Activated CD4-positive, alpha-beta T cell treated with anti-CD3 and anti-CD28 coated beads, Interleukin-2, amount 10 ng/mL, durations not matched to agents 24 days and 14 days (primary cell): ENCODE data around the gene FHL2. TPM values are rescaled to one million over a fixed set of nuclear protein-coding genes. Genes with fewer than 3 reads are reported as not detected.
"Not testable (repeated sequence)": the region's sequence is repeated elsewhere in the genome, so short reads cannot be mapped to it uniquely, and the experiment has no call there.

ENCODE experiments used
- DNase-seq: peaks from one replicate; pipeline ENCODE4 v3.0.0; 2022
- H3K27ac Mint-ChIP-seq: one replicate; pipeline ENCODE4 v1.8.0; 2022; ENCODE audit warnings: mild to moderate bottlenecking, mixed read lengths
- H3K27me3 Mint-ChIP-seq: one replicate; pipeline ENCODE4 v1.8.0; 2022; ENCODE audit warnings: mixed read lengths
- H3K36me3 Mint-ChIP-seq: one replicate; pipeline ENCODE4 v1.8.0; 2022; ENCODE audit warnings: low read depth, mild to moderate bottlenecking, mixed read lengths
- H3K4me1 Mint-ChIP-seq: one replicate; pipeline ENCODE4 v1.8.0; 2021; ENCODE audit warnings: mixed read lengths
- H3K4me3 Mint-ChIP-seq: one replicate; pipeline ENCODE4 v1.8.0; 2022; ENCODE audit warnings: mild to moderate bottlenecking, moderate library complexity, mixed read lengths
- H3K9me3 Mint-ChIP-seq: one replicate; pipeline ENCODE4 v1.8.0; 2021; ENCODE audit warnings: mixed read lengths
- intact Hi-C: fragments of 100-400 bp; cut with micrococcal nuclease; formaldehyde crosslinking; loops from one replicate; pipeline ENCODE4 v1.15.1; 2023
- total RNA-seq: library from RNA; stranded (reverse); gene quantifications from 2 replicates; pipeline ENCODE4 v1.2.3, GENCODE V29; 2022

The FHL2 gene
- total RNA-seq, 1 donor from 2014 or later, result 3.8 TPM

DNA sequence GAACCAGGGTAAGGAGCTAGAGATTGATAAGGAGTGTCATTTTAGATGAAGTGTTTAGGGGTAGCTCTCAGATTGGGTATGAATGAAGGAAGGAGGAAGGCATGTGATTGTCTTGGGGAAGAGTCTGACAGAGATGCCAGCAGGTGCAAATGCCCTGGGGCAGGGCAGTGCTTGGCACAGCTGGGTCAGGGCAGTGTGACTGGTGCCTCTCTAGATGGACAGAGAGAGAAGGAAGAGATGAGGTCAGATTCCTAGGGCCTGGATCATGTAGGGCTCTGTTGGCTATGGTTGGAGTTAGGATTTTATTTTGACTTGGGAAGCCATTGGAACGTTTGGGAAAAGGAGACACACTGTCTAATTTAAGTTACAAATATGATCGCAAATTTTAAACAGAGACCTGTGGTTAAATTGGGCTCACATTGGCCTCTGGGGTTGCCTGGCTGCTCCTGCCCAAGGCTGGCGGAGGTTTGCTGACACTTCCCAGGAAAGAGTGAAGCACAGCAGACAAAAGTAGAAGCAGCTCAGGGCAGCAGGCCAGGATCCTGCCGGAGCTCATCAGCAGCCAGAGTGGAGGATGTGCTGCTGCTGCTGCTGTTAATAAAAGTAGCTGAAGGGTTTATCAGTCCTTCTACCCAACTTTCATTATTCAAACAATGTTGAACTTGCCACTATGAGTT, 32.7 kb upstream of the FHL2 start:
- intact Hi-C loops, result no loop called here
- H3K4me1 Mint-ChIP-seq, result peaks cover 10% of the 10 kb centered on the region
- no peak for DNase-seq
- no peak overlapping the region for H3K27ac Mint-ChIP-seq
- no peak overlapping the region for H3K4me3 Mint-ChIP-seq
- H3K27me3 Mint-ChIP-seq, result peaks cover 13% of the 10 kb centered on the region
- no peaks in the 10 kb centered on the region for H3K36me3 Mint-ChIP-seq
- no peaks in the 10 kb centered on the region for H3K9me3 Mint-ChIP-seq

DNA sequence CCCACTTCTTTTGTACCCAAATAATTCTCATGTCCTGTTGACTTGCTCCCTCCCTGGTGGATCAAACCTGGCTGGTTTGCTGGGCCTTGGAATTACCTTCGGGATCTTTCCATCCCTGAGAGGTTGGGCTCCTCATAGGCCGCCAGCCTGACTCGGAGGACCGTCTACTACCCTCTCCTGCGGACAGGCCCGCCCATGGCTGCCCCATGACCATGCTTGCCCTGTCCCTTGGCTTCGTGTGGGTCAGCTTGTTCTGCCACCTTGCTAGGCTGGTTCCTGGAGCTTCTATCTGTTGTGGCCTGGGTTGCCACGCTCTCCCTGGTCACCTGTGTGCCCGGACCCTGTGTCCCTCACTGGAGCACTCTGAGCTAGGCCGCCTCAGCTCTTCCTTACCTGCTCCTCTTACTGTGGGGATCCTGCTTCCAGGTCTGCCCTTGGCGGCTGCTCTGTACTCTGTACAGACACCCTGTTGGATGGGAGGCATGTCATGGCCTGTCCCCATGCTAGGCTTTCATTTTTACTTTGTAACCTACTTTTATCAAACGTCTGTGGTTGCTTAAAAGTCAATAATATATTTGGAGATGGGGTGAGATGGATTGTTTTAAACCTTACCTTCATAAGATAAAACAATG, 29.7 kb upstream of the FHL2 start:
- DNase-seq, result no peak
- Mint-ChIP-seq H3K9me3 (no peaks in the 10 kb centered on the region), H3K36me3 (no peaks in the 10 kb centered on the region), H3K4me3 (no peak overlapping the region), H3K27me3 (peaks cover 22% of the 10 kb centered on the region), H3K27ac (no peak overlapping the region), H3K4me1 (peaks cover 15% of the 10 kb centered on the region)
- intact Hi-C loops, result no loop called here

DNA sequence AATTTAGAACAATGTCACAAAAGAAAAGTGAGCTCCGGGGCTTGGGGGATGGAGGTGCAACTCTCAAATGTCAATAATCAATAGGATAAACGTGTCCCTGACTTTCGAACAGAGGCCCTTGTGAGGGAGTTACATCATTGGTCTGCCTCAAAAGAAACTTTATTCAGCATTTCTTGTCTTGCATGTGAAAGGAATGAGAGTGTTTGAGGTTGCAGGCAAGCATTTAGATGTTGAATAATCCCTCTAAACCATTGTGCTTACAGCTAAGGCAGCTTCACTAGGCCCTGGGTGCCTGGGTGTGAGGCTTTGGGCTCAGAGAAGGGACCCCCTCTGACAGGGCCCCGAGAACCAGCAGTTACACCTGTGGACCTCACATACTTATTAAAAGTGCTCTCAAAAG, 28.6 kb upstream of the FHL2 start:
- no peaks in the 10 kb centered on the region for H3K36me3 Mint-ChIP-seq
- H3K27me3 Mint-ChIP-seq, result peaks cover 24% of the 10 kb centered on the region
- H3K9me3 Mint-ChIP-seq, result no peaks in the 10 kb centered on the region
- peaks cover 15% of the 10 kb centered on the region for H3K4me1 Mint-ChIP-seq
- DNase-seq, result no peak
- no peak overlapping the region for H3K4me3 Mint-ChIP-seq
- intact Hi-C loops, result no loop called here
- H3K27ac Mint-ChIP-seq, result no peak overlapping the region

DNA sequence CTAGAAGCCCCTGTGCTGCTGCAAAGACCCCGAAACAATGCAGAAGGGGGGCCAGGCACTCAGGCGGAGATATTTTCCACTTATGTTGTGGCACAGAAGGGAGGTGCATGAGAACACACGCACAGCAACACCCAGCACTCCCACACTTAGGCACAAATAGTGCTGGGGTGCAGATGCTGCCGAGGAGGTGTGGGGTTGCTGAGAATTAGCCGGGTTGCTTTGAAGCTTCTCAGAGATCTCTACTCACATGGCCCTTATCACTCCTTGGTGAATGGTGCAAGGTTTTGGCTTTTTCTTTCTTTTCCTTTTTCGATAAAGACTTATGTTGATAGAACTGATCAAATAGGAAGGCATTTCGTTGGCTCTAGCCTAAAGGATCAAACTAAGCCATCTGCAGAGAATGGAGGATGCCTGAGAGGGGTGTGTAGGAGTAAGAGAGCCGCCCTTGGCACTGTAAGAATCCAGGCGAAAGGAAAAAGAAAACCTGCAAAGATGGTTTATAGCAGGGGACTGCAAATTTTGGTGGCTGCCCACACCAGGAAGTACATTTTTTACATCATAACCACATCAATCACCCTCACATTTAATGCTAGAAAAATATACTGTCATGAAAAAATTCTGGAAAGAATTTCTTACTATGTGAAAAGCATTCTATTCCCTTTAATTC, 27.9 kb upstream of the FHL2 start:
- H3K36me3 Mint-ChIP-seq, result no peaks in the 10 kb centered on the region
- peaks cover 28% of the 10 kb centered on the region for H3K27me3 Mint-ChIP-seq
- H3K4me3 Mint-ChIP-seq, result no peak overlapping the region
- no peak overlapping the region for H3K27ac Mint-ChIP-seq
- H3K9me3 Mint-ChIP-seq, result no peaks in the 10 kb centered on the region
- no peak for DNase-seq
- peaks cover 15% of the 10 kb centered on the region for H3K4me1 Mint-ChIP-seq
- intact Hi-C loops, result no loop called here

DNA sequence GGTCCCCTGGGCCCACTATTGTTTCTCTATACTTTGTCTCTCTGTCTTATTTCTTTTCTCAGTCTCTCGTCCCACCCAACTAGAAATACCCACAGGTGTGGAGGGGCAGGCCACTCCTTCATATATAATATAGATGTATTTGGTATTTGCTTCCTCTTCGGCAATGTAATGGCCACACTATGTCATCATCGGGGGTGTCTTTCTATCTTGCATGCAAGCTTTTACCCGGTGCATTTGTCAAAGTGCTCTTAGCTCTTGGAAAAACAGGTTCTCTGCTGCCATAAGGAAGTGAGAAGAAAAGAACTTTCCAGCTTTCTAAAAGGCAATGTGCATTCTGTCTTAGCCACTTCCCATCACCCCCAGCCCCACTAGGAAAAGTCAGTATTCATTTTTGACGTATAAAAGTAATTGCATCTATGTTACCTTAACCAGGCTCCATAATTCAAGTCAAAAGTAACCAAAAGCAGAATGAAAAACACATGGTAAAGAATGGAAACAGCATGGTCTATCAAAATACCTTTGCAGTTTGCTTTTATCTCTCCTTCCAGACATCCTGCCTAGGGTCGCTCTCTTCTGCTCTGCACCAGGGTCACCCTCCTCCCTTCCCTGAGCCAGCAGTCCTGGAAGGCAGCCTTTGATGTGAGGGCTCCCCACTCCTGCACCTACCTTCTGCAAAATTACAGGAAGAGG, 27.2 kb upstream of the FHL2 start:
- no peak for DNase-seq
- no peak overlapping the region for H3K4me3 Mint-ChIP-seq

DNA sequence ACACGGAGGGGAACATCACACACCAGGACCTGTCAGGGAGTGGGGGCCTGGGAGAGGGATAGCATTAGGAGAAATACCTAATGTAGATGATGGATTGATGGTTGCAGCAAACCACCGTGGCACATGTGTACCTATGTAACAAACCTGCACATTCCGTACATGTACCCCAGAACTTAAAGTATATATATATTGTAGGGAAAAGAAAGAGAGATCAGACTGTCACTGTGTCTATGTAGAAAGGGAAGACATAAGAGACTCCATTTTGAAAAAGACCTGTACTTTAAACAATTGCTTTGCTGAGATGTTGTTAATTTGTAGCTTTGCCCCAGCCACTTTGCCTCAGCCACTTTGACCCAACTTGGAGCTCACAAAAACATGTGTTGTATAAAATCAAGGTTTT, 26.0 kb upstream of the FHL2 start:
- Mint-ChIP-seq H3K27me3 (peaks cover 30% of the 10 kb centered on the region), H3K4me1 (peaks cover 15% of the 10 kb centered on the region)
- H3K36me3 Mint-ChIP-seq, DNase-seq, H3K4me3 Mint-ChIP-seq, H3K9me3 Mint-ChIP-seq, H3K27ac Mint-ChIP-seq, intact Hi-C loops: not testable (repeated sequence)

More for the DNA sequence above, 27.2 kb upstream of the FHL2 start:
- H3K4me1 Mint-ChIP-seq, result peaks cover 15% of the 10 kb centered on the region
- no peak overlapping the region for H3K27ac Mint-ChIP-seq
- H3K9me3 Mint-ChIP-seq, result no peaks in the 10 kb centered on the region
- H3K27me3 Mint-ChIP-seq, result peaks cover 28% of the 10 kb centered on the region
- intact Hi-C loops, result no loop called here
- H3K36me3 Mint-ChIP-seq, result no peaks in the 10 kb centered on the region

DNA sequence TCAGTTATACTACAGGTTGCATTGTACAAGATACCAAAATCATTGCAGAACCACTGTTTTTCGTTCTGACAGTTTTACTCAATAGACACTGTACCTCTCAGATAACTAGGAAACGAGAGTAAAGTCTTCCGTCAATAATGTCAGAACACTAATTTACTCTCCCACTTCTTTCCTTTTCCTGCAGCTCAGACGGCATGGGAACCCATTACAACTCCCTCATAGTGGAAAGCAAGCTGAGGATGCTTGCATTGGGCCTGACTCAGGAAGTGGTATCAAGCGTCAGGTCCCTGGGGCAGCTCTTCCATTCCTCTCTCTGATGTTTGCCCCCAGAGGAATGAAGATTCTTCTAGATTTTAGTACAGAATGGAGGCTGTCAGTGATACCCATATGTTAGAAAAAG, 23.9 kb upstream of the FHL2 start:
- intact Hi-C loops, result no loop called here
- Mint-ChIP-seq H3K4me1 (peaks cover 15% of the 10 kb centered on the region), H3K36me3 (no peaks in the 10 kb centered on the region), H3K9me3 (peaks cover 3% of the 10 kb centered on the region), H3K4me3 (no peak overlapping the region), H3K27ac (no peak overlapping the region), H3K27me3 (peaks cover 33% of the 10 kb centered on the region)
- no peak for DNase-seq

DNA sequence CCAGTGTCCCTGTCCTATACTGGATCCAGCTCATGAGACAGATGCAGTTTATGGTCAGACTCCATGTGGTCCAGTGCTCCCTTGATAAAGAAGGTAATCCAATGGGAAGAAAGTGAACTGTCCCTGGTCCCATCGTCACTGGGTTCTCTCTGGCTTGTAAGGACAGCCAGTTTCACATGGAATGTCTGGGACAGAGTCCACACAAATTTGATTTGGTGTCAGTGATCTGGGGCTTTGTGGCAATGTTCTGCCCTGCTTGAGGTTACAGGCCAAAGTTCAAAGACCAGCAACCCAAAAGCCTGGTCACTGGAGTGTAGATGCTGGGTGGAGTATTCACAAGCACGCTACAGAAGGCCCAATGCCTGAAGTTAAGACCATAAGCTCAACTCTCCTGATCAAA, 22.2 kb upstream of the FHL2 start:
- Mint-ChIP-seq H3K4me1 (peaks cover 6% of the 10 kb centered on the region), H3K9me3 (peaks cover 3% of the 10 kb centered on the region), H3K27me3 (peaks cover 38% of the 10 kb centered on the region), H3K4me3 (no peak overlapping the region), H3K27ac (no peak overlapping the region), H3K36me3 (no peaks in the 10 kb centered on the region)
- intact Hi-C loops, result no loop called here
- no peak for DNase-seq

DNA sequence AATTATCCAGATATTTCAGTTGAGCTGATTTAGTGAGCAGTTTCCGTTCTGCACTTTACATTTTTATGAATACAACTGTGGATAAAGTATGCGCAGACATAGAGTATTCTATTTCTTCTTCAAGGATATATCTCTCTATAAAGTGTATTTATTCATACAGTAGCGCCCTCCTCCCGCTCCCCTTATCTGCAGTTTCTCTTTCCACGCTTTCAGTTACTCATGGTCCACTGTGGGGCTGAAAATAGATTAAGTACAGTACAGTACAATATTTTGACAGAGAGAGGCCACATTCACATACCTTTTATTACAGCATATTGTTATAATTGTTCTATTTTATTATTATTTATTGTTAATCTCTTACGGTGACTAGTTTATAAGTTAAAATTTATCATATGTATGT, 19.7 kb upstream of the FHL2 start:
- Mint-ChIP-seq H3K27me3 (peaks cover 33% of the 10 kb centered on the region), H3K4me3 (no peak overlapping the region), H3K4me1 (peaks cover 6% of the 10 kb centered on the region), H3K36me3 (no peaks in the 10 kb centered on the region), H3K27ac (no peak overlapping the region), H3K9me3 (peaks cover 3% of the 10 kb centered on the region)
- intact Hi-C loops, result no loop called here
- no peak for DNase-seq

DNA sequence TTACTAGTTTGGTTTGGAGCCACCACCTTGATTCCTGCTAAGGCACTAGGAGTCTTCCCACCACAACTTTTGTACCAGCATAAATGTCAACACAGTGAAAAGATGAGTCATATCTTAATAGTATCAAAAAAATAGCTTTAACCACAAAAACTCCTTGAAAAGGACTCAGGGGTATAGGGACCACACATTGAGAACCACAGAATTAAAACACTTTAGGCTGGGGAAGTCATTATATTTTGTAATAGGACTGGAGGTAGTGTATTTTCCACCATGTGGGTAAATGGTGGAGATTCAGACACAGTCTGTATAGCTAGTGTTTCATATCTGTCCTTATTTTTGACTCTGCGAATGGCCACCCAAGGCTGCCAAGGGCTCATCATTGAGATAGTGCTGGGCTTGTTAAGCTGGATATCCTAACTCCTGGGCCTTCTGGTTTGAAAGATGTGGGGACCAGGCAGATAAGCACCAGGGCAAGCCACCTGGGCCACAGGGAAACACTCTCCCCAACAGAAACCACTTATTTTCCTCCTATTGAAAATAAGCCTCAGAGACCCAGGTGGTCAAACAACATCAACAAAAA, 19.1 kb upstream of the FHL2 start:
- Mint-ChIP-seq H3K9me3 (peaks cover 3% of the 10 kb centered on the region), H3K27me3 (peaks cover 33% of the 10 kb centered on the region), H3K4me1 (peaks cover 6% of the 10 kb centered on the region), H3K4me3 (no peak overlapping the region), H3K27ac (no peak overlapping the region), H3K36me3 (no peaks in the 10 kb centered on the region)
- intact Hi-C loops, result no loop called here
- DNase-seq, result no peak

DNA sequence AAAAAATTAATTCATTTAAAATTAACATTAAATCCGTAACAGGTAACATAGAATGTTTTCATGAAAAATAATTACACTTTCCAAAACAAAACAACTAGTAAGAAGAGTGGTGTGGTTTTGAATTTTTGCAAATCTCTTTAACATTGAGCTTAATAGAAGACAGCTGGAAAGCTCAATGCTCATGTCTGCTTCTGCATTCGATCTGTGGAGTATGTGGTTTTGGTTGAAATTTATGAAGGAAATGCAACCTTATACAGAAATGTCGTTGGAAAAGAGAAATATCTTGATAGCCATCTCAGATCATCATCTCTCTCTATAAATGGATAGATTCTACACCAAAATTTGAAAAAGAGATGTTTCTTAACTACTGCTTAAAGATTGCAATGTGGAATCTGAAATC, 17.3 kb upstream of the FHL2 start:
- intact Hi-C loops, result no loop called here
- Mint-ChIP-seq H3K36me3 (no peaks in the 10 kb centered on the region), H3K27ac (no peak overlapping the region), H3K9me3 (peaks cover 3% of the 10 kb centered on the region), H3K27me3 (peaks cover 36% of the 10 kb centered on the region), H3K4me1 (peaks cover 6% of the 10 kb centered on the region), H3K4me3 (no peak overlapping the region)
- DNase-seq, result no peak

DNA sequence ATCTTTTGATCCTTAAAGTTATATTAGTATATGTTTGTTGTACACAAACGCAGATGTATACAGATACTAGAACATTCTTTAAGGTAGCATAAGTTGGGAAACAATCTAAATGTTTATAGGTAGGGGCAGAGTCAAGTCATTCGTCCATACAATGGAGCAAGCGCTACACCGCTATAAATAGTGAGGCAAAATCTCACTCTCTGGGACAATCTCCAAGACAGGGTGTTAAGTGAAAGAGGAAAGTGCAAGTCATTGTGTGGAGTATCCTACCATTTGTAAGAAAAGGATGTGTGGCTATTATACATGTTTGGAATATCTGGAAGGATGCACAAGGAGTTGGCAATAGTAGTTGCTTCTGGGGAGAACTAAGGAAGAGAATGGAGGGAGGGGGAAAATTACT, 16.2 kb upstream of the FHL2 start:
- no peaks in the 10 kb centered on the region for H3K36me3 Mint-ChIP-seq
- intact Hi-C loops, result no loop called here
- peaks cover 38% of the 10 kb centered on the region for H3K27me3 Mint-ChIP-seq

DNA sequence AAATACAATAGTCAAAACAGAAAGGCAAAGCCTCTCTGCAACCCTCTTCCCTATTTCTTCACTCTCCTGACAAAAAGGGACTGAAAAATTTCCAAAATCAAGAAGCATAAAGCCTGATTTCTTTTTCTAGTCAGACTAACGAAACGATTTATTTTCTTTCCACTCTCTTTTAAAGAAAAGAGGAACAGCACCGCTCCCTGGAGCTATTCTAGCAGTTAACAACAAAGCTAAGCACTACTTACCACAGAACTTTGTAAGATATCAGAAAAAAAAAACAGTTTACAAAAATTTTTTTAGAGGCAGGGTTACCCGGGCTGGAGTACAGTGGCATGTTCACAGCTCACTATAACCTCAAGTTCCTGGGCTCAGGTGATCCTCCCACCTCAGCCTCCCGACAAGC, 14.4 kb upstream of the FHL2 start:
- Mint-ChIP-seq H3K27me3 (peaks cover 42% of the 10 kb centered on the region), H3K27ac (no peak overlapping the region), H3K9me3 (no peaks in the 10 kb centered on the region), H3K4me3 (no peak overlapping the region), H3K4me1 (peaks cover 6% of the 10 kb centered on the region), H3K36me3 (no peaks in the 10 kb centered on the region)
- no peak for DNase-seq
- intact Hi-C loops, result no loop called here

More for the DNA sequence above, 16.2 kb upstream of the FHL2 start:
- H3K4me1 Mint-ChIP-seq, result peaks cover 6% of the 10 kb centered on the region
- no peak overlapping the region for H3K27ac Mint-ChIP-seq
- no peaks in the 10 kb centered on the region for H3K9me3 Mint-ChIP-seq
- H3K4me3 Mint-ChIP-seq, result no peak overlapping the region
- DNase-seq, result no peak

DNA sequence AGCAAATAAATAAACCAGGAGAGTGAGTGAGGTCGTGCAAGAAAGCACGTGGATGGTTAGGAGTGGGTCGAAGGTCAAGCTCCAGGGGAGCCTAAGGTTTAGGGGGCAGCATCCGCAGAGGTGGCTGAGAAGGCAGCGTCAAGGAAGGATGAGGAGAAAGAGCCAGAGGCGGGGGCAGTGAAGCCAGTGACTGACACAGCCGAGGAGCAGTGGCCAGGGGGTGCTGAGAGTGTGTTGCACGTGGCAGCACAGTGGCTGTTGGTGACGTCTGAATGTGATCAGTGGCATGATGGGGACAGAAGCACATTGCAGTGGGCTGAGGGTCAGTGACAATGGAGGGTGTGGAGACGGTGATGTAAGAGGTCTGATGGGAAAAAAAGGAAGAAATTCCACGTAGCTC, 13.7 kb upstream of the FHL2 start:
- intact Hi-C loops, result no loop called here
- Mint-ChIP-seq H3K4me1 (peaks cover 3% of the 10 kb centered on the region), H3K27ac (no peak overlapping the region), H3K4me3 (no peak overlapping the region), H3K27me3 (peaks cover 42% of the 10 kb centered on the region), H3K9me3 (no peaks in the 10 kb centered on the region), H3K36me3 (no peaks in the 10 kb centered on the region)
- no peak for DNase-seq
